ENCODE results near the gene NPHP1.
"Not testable (repeated sequence)": the region's sequence is repeated elsewhere in the genome, so short reads cannot be mapped to it uniquely, and the experiment has no call there.

GRCh38 chr2:110108291-110108690 lies 96.5 kb downstream of the NPHP1 start:
- not testable (repeated sequence) for TF ChIP-seq CTCF (IDR thresholded peaks at IDR 0.05; ENCODE audit: low read depth, low read length); MYC (IDR thresholded peaks at IDR 0.05; ENCODE audit: low read depth, low read length); POLR2A (IDR thresholded peaks at IDR 0.05; ENCODE audit: extremely low read depth, insufficient read length); MAX (IDR thresholded peaks at IDR 0.05; ENCODE audit: low read depth, low read length)

Measured in NB4 (cell line).